B cell (primary cell): ENCODE results near the gene POU2AF1. TPM values are rescaled to one million over a fixed set of nuclear protein-coding genes. Genes with fewer than 3 reads are reported as not detected.

Experiments
- ATAC-seq: fragments of 200-7000 bp; cut with Tn5 transposase; one replicate; pipeline ENCODE4 v1.10.0; 2021; ENCODE audit warnings: low read depth, mild to moderate bottlenecking, moderate number of reproducible peaks, moderate library complexity
- CTCF ChIA-PET: fragments of 350-600 bp; sonication (Branson Sonifier 250); formaldehyde crosslinking; loops from one replicate; lab custom pipeline; 2021; ENCODE audit warnings: antibody characterized with exemption, inconsistent platforms; lab: Charles Lee
- POLR2A ChIA-PET: fragments of 350-600 bp; sonication (Branson Sonifier 250); formaldehyde crosslinking; loops from one replicate; lab custom pipeline; 2021; ENCODE audit warnings: antibody characterized with exemption; lab: Charles Lee
- DNase-seq: peaks from one replicate; pipeline ENCODE4 v3.0.0; 2013
- H2AFZ ChIP-seq: 2 replicates; pipeline ENCODE4 v1.6.1; 2012; ENCODE audit warnings: mild to moderate bottlenecking, low read depth, low read length; ENCODE audit not compliant: insufficient read depth, poor library complexity, severe bottlenecking
- H3K27ac ChIP-seq, 2 donors: 1 replicate in 1 of 2; 2 replicates in 1 of 2; pipeline ENCODE4 v1.5.1; 2012 to 2013; ENCODE audit warnings: low read length in 2 of 2, mild to moderate bottlenecking in 2 of 2, moderate library complexity in 1 of 2
- H3K27me3 ChIP-seq, 4 experiments: fragments of 200-600 bp in 1 of 4; sonication (generic) in 1 of 4; replicated peaks in 1 of 4; 1 replicate in 2 of 4; 2 replicates in 2 of 4; pipeline versions ENCODE4 v1.6.1 to v1.7.0; 2013 to 2016; ENCODE audit warnings: low read length in 3 of 4, mild to moderate bottlenecking in 2 of 4, mixed read lengths in 1 of 4, moderate library complexity in 1 of 4; ENCODE audit not compliant: insufficient read depth in 4 of 4, control insufficient read depth in 3 of 4; ENCODE audit errors: control extremely low read depth in 1 of 4
- H3K36me3 ChIP-seq, 2 experiments: replicated peaks in 1 of 2; 1 replicate in 1 of 2; 2 replicates in 1 of 2; pipeline versions ENCODE4 v1.6.1 to v1.7.1; 2013; ENCODE audit warnings: low read length in 1 of 2; ENCODE audit not compliant: insufficient read depth in 2 of 2, control insufficient read depth in 1 of 2; ENCODE audit errors: control extremely low read depth in 1 of 2, extremely low read depth in 1 of 2
- H3K4me1 ChIP-seq, 2 donors: fragments of 200-600 bp in 1 of 2; sonication (generic) in 1 of 2; 1 replicate in 1 of 2; 2 replicates in 1 of 2; pipeline versions ENCODE4 v1.5.1 to v1.6.1; 2013 to 2017; ENCODE audit warnings: low read length in 2 of 2; ENCODE audit not compliant: control insufficient read depth in 2 of 2, insufficient read depth in 2 of 2
- H3K4me2 ChIP-seq: replicated peaks from 2 replicates; pipeline ENCODE3; 2012; ENCODE audit warnings: mild to moderate bottlenecking, low read depth, low read length; ENCODE audit not compliant: poor library complexity, severe bottlenecking
- H3K4me3 ChIP-seq, 5 experiments: fragments of 200-600 bp in 1 of 5; sonication (generic) in 1 of 5; 1 replicate in 3 of 5; 2 replicates in 2 of 5; pipeline versions ENCODE4 v1.5.1 to v1.7.0; 2011 to 2016; ENCODE audit warnings: low read length in 4 of 5, mild to moderate bottlenecking in 4 of 5, low read depth in 2 of 5, control low read depth in 1 of 5, moderate library complexity in 1 of 5; ENCODE audit not compliant: insufficient read depth in 1 of 5; ENCODE audit errors: control extremely low read depth in 1 of 5, extremely low read depth in 1 of 5
- H3K79me2 ChIP-seq: fragments of 200-600 bp; sonication (generic); one replicate; pipeline ENCODE4 v1.6.0; 2016; ENCODE audit warnings: low read length; ENCODE audit not compliant: control insufficient read depth, insufficient read depth
- H3K9ac ChIP-seq: fragments of 200-600 bp; sonication (generic); 2 replicates; pipeline ENCODE4 v1.6.1; 2017; ENCODE audit warnings: mild to moderate bottlenecking, low read length, moderate library complexity
- H3K9me3 ChIP-seq, 3 donors: one replicate each; pipeline versions ENCODE4 v1.6.1 to v1.7.1; 2013; ENCODE audit warnings: low read length in 2 of 3; ENCODE audit not compliant: control insufficient read depth in 2 of 3, insufficient read depth in 1 of 3; ENCODE audit errors: control extremely low read depth in 1 of 3
- H4K20me1 ChIP-seq: 2 replicates; pipeline ENCODE4 v1.6.0; 2012; ENCODE audit warnings: mild to moderate bottlenecking, low read length; ENCODE audit not compliant: insufficient read depth, control insufficient read depth, poor library complexity, severe bottlenecking
- H3K27ac Mint-ChIP-seq: one replicate; pipeline ENCODE4 v1.8.0; 2021; ENCODE audit warnings: mixed read lengths
- H3K27me3 Mint-ChIP-seq: one replicate; pipeline ENCODE4 v1.8.0; 2021; ENCODE audit warnings: mixed read lengths
- H3K4me1 Mint-ChIP-seq: one replicate; pipeline ENCODE4 v1.8.0; 2021; ENCODE audit warnings: mixed read lengths
- H3K4me3 Mint-ChIP-seq: one replicate; pipeline ENCODE4 v1.8.0; 2021; ENCODE audit warnings: mixed read lengths
- H3K9me3 Mint-ChIP-seq: one replicate; pipeline ENCODE4 v1.8.0; 2022; ENCODE audit warnings: mixed read lengths; ENCODE audit not compliant: insufficient read depth
- EZH2 ChIP-seq: IDR thresholded peaks from 2 replicates; pipeline ENCODE4 v1.6.1; 2012; ENCODE audit warnings: borderline replicate concordance, low read depth, mild to moderate bottlenecking, moderate library complexity, low read length; ENCODE audit not compliant: insufficient read depth, poor library complexity, severe bottlenecking
- WGBS: methylation state at CpG from one replicate; pipeline ENCODE4 v1.1.5; 2013; ENCODE audit warnings: missing lambda C conversion rate; ENCODE audit not compliant: insufficient coverage; 5-methylcytosine and 5-hydroxymethylcytosine counted together
- intact Hi-C: fragments of 100-400 bp; cut with micrococcal nuclease; formaldehyde crosslinking; loops from one replicate; pipeline ENCODE4 v1.10.0; 2022
- polyA plus RNA-seq: library from polyadenylated mRNA; depleted of rRNA; stranded (reverse); fragments of >200 nt; gene quantifications from 2 replicates; pipeline ENCODE4 v1.2.3, GENCODE V29; 2012
- total RNA-seq, 2 donors: library from RNA; stranded (reverse); fragments of 120-200 nt in 1 of 2; gene quantifications; 1 replicate in 1 of 2; 2 replicates in 1 of 2; pipeline versions ENCODE4 v1.2.3 to v1.2.4, GENCODE V29; 2013 to 2022
- TF ChIP-seq, protein P1 (sequence below): fragments of 200-600 bp; IDR thresholded peaks from one replicate; pipeline ENCODE4 v1.8.0; 2022; ENCODE audit warnings: antibody characterized with exemption, mild to moderate bottlenecking

Gene POU2AF1
- total and polyA plus RNA-seq, 2 donors (not counting 1 experiment from before 2014, with no cell fraction given), result 308 to 407 TPM

DNA sequence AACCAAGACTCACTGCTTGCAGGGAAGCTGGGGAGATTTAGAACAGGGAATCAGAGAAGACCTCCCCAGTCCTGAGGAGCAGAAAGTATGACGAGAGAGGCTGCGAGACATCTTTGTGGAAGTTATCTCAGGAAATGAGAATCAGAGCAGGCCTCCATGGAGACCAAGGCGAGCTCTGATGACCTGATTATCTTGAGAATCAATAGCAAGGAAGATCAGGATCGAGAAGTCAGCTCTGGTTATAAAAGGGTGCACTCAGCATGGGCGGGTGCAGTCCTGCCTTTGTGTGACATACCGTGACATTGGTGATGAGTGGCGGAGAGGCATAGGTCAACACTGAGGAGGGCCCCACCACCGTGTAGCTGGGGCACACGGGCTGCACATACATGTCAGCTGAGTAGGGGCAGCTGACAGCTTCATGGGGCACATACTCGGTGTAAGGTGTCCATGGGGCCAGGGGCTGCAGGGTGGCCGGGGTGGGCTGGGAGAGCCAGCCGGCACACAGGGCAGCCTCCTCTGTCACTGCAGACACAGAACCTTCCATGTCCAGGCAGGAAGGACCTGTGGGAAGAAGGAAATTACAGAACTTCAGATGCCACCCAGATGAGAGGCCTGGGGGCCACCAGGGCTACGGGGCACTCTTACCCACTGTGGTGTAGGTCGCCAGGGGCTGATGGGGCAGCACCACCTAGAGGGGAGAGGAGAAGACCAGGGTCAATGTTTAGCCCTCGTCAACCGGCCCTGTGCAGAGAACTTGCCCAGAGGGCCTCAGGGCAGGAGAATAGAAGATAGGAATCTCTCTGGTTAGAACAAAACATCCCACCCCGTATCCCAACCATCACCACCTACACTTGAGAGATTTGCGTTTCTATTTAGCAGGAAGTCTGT lies 21.7 kb downstream of the POU2AF1 start:
- no peak overlapping the region for H3K4me3 Mint-ChIP-seq
- WGBS, result 95% methylated on average over 13 of the region's 18 CpGs
- POLR2A ChIA-PET, result interaction anchor here (1.3 kb wide), 1 partner anchor 10 kb away, joined by 3 read pairs; no protein-coding TSS in a partner anchor

More for the DNA sequence above, 21.7 kb downstream of the POU2AF1 start:
- Histone ChIP-seq H4K20me1 (peaks cover 92% of the 10 kb centered on the region), H3K79me2 (peaks cover 51% of the 10 kb centered on the region), H3K9ac (no peak overlapping the region), H3K4me3 (no peak overlapping the region), H3K4me1 (peaks cover 48 to 64% of the 10 kb centered on the region in 2 donors), H3K27me3 (no peaks in the 10 kb centered on the region), H3K36me3 (peaks cover 0 to 94% of the 10 kb centered on the region in 2 experiments), H2AFZ (no peak overlapping the region), H3K27ac (peak overlapping the region in 1 of 2 donors; percentile 71), H3K9me3 (peaks cover 0 to 5% (median 0%) of the 10 kb centered on the region in 3 donors), H3K4me2 (no peak overlapping the region)
- Mint-ChIP-seq H3K9me3 (no peaks in the 10 kb centered on the region), H3K27ac (peak overlapping the region; percentile 59), H3K4me1 (peaks cover 57% of the 10 kb centered on the region), H3K27me3 (no peaks in the 10 kb centered on the region)
- TF ChIP-seq, protein P1, sequence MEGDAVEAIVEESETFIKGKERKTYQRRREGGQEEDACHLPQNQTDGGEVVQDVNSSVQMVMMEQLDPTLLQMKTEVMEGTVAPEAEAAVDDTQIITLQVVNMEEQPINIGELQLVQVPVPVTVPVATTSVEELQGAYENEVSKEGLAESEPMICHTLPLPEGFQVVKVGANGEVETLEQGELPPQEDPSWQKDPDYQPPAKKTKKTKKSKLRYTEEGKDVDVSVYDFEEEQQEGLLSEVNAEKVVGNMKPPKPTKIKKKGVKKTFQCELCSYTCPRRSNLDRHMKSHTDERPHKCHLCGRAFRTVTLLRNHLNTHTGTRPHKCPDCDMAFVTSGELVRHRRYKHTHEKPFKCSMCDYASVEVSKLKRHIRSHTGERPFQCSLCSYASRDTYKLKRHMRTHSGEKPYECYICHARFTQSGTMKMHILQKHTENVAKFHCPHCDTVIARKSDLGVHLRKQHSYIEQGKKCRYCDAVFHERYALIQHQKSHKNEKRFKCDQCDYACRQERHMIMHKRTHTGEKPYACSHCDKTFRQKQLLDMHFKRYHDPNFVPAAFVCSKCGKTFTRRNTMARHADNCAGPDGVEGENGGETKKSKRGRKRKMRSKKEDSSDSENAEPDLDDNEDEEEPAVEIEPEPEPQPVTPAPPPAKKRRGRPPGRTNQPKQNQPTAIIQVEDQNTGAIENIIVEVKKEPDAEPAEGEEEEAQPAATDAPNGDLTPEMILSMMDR, result no peak
- TF ChIP-seq EZH2, result no peak
- CTCF ChIA-PET, result interaction anchor here (0.8 to 32.5 kb wide), 4 partner anchors 12 to 75 kb away, joined by 3 to 922 read pairs (median 4); no protein-coding TSS in a partner anchor
- ATAC-seq (no peak), DNase-seq (no peak)
- intact Hi-C loops, result no loop called here
